SKM-1 (cell line): ENCODE measurements around the gene AGXT2.

Experiments
- DNase-seq: peaks from one replicate; lab custom pipeline; 2025; ENCODE audit not compliant: unreplicated experiment; lab: John Stamatoyannopoulos, UW

Gene AGXT2

DNA sequence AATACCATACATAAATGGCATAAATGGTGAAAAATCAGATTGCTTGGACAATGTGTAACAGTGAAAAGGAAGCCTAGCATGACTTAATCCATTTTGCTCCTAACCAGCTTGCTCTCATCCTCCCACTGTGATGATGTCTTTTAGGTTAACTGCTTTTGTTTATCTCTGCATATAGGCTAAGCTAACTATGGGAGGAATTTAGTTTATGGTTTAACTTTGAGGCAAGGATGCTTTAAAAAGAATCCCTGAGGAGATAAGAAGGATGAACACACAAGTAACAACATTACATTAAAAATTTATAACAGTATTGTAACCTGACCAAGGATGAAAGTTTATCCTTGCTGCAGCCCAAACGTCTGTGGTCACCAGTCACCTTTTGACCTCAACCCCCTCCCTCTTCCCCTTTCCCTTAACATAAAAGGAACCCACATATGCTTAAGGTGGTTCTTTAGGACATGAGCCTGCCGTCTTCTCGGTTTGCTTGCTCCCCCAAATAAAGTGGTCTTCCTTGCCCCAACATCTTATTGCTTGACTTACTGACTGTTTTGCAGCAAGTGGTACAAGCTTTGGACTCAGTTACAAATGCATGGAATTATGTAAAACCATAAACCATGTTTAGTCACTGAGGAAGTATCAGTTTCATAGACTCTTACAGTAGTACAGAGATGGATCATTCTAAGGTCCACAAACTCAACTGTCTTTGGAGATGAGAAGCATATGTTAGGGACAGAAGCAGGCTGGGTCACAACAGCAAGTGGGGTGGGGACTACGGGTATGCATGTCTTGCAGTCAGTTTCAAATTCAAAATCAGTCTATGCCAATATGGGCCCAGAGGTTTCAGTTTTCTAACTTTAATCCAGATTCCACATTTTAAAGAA is 31.3 kb downstream of the AGXT2 start:
- no peak for DNase-seq

DNA sequence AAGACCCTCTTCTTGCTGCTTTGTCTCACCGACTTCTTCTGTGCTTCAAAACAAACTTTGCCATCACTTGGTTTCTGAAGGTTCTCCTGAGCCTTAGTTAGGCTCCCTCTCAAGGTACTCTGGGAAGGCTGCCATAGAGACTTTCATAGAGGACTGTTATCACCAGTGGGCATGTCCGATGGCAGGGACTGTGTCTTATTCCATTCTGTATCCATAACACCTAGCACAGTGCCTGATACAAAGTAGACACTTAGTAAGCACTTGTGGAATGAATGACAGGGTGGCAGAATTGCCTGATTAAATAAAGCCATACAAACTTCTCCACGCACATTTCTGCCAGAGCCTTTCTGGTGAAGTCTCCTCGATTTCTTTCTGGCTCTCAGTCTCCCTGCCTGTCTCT is 32.7 kb downstream of the AGXT2 start:
- DNase-seq, result no peak

DNA sequence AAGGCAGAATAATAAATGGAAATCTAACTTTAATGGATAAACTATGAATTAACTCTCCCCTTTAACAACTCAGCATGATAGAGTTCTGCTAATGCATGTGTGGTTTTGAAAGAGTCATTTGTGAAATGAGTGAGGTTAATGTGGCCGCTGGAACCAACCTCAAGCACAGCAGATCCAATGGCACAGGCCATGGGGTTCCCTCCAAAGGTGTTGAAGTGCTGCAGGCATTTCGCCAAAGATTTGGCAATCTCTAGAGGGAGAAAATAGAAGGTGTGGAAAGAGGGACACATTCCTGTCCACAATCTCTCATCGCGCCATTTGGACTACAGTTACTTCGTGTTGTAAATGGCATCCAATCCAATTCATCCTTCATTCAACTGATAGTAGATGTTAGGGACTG is 35.0 kb downstream of the AGXT2 start:
- DNase-seq, result no peak

DNA sequence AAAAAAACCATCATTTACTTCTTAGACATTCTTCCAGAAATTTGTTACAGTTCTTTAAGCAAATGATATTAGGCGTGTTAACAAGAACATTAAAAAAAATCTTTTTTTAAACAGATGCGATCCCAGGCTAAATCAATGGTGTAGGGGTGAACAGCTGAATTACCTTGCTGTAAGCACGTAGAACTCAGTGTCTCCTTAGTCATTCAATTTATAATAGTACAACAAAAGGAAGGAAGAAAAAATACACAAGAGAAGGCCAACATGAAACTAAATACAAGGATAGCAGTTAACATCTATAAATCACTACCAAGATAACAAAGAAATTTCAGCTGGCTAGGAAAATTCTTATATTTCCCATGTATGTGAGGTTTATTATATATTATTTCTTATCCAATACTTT is 35.4 kb downstream of the AGXT2 start:
- DNase-seq, result no peak

DNA sequence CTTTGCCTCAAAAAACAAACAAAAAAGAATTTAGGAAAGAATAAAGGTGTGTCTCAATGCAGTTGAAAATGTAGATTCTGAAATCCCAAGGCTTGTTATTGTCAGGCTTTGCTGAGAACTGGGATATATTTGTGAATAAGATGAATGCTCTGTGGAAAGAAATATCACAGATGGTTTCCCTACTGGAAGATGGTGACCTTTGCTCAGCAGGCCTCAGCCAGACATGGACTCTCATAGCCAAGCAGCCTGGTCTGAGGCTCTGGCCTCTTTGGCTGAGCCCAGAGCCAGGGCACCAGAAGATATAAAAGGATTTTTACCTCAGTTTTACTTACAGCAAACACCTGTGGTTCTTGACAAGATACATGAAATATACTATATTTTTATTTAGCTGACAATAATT is 37.1 kb downstream of the AGXT2 start:
- DNase-seq, result no peak

DNA sequence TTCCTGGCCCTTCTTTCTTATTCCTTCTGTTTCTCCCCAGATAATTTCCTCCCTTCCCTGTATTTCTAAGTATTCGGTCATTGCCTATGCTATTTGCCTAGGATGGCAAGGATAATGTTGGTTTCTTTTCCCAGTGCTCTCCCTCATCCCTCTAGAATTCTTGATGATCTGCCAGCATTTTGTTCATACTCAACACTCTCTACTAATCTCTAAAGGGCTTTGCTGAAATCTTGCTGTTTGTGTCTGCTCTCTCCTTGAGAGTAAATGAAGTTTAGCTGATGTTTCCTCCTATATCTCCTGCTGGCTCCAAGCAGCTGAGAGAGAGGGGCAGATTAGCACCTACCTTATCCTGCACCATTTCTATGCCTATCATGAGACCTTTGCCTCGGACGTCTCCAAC is 38.1 kb downstream of the AGXT2 start:
- DNase-seq, result no peak

DNA sequence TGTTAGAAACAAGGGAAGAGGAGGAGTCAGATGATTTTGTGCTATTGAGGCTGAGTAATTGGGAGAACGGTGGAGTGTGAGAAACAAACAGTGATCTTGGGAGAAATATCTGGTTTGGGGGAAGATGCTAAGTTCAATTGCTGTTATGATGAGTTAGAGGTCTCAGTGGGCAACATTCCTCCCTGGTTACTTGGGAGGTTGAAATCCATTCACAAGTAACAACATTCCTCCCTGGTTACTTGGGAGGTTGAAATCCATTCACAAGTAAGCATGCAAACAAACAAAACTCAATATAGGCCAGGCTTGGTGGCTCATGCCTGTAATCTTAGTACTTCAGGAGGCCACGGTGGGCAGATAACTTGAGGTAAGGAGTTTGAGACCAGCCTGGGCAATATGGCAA is 38.7 kb downstream of the AGXT2 start:
- DNase-seq, result no peak

DNA sequence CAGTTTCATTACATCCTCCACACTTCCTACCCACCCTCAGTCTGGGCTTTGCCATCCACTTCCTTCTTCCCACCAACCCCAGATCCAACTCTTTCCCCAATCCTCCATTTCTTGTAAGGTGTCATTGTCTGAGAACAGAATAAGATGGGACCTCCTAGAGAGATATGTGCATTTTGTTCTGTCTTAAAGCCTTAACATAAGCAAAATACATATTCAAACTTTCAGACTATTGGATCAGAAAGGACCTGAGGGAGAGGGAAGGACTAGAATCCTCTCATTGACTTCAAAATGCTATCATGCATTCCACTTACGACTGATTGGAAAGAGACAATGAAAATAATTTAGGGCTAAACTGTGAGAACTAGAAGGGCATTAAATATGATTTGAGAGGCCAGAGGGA is 43.0 kb downstream of the AGXT2 start:
- no peak for DNase-seq

DNA sequence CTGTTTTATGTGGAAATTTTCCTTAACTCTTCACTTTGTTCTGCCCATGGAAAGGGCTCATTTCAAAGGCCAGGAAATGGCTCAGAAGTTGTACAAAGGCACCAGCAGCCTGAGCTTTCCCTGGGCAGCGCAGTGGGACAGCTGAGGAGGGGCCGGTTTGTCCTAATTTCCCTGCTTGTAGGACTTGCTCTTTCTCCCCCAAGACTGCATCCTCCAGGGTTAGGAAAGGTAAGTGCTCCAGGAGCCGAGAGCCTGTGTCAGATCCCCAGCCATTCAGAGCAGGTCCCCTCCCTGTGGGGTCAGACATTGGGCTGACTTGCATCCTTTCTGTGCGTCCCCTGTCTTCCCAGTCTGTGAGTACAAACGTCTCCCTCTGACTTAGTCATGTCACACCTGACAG is 43.5 kb downstream of the AGXT2 start:
- no peak for DNase-seq

DNA sequence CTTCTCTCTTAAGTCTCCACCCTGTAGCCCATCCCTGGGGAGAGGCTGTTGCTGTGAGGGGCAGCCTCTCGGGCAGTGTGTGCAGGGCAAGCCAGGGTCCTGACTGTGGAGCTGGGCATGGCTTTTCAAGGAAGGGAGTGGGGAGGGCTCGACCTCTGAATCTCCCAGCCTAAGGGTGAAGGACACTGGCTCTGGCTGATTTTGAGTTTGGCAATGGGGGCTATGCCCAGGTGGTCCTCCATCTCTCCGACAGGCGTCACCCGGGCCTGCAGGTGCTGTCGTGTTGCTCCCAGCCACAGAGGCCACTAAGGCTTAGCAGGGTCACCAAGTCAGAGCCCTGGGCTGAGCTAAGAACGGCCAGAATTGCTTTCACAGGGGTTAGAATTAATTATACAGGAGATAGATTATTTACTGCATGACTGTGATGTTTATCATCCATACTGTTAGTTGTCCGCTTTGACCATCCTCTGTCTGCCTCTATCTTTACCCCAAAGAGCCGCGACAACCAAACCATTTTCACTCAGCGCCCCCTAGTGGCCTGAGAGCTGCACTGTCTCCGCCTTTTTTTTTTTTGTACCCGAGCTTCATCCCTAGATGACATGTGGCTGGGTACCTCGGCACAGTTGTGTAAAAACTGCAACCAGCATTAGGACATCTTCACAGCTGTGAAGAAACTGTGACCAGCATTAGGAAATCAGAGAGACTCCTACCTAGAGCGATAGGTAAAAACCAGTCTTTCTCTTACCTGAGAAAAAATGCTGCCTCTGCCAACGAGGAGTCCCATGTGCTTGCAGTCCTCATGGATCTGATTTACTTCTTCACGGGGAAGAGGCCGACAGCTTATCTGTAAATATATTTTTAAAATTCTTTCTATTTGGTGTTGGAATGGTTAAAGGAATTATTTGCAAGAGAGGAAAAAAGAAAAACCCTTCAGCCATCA is 44.5 kb downstream of the AGXT2 start:
- DNase-seq, result no peak

DNA sequence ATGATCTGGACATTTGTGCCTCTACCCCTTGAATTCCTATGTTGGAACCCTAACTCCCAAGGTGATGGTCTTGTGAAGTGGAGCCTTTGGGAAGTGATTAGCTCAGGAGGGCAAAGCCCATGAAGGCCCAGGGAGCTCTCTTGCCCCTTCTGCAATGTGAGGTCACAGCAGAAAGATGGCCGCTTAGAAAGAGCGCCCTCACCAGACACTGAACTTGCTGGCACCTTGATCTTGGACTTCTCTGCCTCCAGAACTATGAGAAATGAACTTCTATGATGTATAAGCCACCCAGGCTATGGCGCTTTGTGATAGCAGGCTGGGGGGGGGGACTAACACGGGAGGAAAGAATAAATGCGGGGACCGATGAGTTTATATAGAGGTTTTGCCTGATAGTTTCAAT is 45.3 kb downstream of the AGXT2 start:
- no peak for DNase-seq

DNA sequence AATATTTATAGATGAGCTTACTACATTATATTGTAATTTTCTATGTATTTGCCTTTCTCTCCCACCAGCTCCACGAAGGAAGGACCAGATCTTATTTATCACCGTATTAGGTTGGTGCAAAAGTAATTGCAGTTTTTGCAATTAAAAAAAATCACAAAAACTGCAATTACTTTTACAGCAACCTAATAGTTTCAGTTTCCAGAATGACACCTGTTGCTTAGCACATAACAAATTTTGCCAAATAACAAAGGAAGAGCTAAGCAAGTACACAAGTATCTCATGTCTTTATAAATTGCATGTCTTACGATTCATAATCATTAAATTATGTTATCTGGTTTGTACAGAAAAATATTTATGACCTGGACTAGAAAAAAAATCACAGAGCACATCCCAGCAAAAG is 45.9 kb downstream of the AGXT2 start:
- DNase-seq, result no peak

DNA sequence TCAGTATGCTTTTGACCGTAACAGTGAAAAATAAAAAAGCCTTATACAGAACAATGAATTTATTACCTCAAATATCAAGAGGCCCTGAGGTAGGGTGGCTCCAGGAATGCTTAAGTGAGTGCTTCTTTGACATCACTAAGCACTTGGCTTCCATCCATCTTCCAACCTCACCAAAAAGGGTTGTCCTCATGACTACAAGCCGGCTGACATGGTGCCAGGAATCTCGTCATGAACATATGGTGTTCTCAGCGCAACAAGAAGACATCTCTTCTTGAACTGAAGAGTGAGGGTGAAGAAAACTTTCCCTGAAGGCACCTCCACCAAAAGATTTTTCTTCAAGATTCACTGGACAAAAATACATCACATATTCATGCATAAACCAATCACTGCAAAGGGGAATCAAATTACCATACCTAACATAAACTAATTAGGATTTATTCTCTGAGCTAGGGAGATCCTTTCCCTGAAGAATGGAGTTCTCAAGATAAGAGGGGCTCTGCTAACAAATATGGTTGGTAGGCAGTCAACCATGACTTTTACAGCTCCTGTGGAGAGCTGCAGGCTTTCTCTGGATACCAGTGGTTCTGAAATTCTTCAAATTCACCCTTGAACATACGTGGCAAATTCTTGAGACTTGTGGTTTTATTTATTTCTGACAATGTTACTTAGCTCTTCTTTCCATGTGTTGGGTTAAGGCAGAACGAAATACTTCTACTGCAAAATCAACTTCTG is 49.5 kb downstream of the AGXT2 start:
- DNase-seq, result no peak

DNA sequence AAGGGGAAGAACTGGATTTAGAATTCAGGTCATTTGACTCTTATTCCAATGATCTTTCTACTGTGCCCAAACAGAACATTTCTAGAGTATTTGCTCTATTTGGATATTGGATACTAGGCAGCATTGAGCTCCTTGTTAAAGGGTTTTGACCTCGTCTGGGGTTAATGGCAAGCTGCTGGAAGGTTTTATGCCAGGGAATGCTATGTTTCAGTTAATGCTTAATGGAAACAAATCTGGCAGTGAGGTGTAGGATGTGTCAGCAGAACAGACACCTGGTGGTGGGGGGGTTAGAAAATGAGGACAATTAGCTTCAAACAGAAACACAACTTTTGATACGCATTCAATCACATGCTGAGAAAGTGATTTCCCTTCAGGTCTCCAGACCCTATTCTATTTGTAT is 51.5 kb downstream of the AGXT2 start:
- no peak for DNase-seq

DNA sequence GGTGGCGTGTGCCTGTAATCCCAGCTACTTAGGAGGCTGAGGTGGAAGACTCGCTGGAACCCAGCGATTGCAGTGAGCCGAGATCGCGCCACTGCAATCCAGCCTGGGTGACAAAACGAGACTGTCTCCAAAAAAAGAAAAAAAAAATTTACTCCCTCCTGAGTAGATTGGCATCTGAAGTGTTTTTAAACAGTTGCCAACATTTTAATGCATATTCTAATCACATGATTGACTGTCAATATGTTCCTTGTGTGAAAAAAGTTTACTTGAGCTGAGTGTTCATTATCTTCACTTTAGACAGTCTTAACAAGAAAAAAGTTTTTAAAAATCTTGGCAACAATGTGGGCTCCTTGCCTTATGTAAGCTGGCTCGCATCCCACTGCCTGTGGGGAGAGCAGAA is 53.8 kb downstream of the AGXT2 start:
- DNase-seq, result no peak

DNA sequence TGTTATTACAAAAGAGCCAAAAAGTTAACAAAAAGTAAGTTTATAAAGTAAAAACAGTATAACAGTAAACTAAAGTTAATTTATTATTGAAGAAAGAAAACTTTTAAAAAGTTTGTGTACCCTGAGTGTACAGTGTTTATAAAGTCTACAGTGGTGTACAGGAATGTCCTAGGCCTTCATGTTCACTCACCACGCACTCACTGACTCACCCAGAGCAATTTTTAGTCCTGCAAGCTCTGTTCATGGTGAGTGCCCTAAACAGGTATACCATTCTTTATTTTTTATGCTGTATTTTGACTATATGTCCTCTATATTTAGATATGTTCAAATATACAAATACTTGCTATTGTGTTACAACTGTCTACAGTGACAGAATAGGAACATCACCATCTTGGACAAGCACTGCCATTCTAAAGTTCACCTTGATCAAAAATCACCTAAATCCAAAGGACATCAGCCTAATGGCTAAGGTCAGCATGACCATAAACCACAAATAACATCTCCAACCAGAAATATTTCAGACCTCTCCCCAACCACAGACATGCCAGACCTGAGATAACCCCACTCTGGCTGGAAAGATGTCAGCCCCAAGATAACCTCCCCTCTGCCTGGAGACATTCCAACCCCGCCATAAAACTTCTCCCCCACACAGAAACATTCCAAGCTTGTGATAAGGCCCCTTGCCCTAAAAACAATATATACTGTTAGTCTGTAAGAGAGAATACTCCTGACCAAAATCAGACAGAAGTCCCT is 56.1 kb downstream of the AGXT2 start:
- no peak for DNase-seq

DNA sequence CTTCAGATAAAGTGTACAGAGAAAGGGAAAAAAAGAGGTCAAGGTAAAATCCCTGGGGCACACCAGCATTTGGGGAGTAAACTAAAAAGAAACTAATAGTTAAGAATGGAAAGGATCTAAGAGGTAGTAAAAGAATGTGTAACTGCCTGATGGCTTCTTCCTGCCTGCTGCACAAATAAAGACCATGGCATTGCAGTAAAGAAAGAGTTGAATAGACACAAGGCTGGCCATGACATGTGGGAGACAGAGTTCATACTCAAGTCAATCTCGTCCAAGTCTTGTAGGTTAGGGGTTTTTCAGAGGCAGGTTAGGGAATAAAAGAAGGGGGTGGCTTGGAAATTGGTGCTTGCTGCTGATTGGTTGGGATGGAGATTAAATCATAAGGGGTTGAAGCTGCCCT is 60.8 kb downstream of the AGXT2 start:
- no peak for DNase-seq

DNA sequence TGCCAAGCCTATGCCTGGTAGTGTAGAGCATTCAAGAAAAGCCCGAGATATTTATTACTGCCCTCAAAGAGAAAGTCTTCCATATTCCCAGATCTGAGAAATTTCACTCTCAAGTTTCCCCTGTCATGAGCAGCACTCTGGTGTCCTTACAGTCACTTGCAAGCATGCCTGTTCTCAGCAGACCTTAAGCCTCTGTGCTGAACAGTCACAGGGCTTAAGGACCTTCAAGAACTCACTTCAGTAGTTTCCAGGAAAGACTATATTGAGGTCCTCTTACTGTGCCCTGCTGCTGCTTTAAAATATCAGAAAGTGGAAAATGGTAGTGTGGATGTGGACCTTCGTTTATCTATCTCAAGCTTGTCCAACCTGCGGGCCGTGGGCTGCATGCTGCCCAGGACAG is 64.9 kb downstream of the AGXT2 start:
- no peak for DNase-seq

DNA sequence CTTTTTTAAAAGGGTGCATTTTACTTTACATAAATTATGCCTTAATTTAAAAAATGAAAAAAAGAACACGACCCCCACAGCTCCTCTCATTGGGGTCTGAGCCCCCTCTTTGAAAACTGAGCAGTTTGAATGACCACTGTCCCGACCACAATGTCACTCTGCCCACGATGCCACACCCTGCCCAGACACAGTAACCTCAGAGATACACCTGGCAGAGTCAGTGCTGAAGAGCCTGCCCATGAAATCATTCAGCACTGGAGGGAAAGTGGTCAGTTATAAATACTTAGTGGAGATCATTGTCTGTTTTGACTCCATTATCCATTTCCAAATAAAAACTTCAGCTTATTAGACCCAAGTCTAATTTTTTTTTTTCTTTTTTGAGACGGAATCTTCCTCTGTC is 69.1 kb downstream of the AGXT2 start:
- no peak for DNase-seq

DNA sequence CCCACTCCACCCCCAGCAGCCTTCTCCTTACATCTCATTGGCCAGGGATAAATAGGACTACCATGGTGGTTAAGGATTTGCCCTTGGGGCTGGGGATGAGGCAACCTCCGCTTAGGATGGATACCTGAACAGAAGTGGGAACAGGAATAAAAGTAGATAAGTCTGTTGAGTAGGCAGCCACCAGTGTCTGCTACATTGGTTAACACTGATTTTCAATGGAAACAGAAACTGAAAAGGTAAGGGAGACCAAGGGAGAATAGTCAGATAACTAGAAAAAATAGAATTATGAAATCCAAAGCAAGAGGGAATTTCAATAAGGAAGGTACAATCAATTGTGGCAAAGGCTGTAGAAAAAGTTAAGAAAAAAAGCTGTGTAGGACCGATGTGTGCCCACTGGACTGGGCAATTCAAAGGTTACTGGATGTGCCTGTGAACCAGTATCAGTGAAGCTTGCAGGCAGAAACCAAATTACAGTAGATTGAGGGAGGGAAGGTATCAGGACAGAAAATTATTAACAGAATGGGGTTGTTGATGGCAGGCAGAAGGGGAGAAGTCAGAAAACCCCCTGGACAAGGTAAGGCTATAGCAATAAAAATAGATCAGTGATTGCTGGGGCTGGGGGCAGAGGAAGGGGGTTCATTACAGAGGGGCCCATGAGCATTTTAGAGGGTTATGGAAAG is 69.7 kb downstream of the AGXT2 start:
- no peak for DNase-seq
